GM12864 (cell line): ENCODE results near the gene POMT1.
"Not testable (repeated sequence)": the region's sequence is repeated elsewhere in the genome, so short reads cannot be mapped to it uniquely, and the experiment has no call there.

Source experiments
- DNase-seq: peaks from one replicate; pipeline ENCODE4 v3.0.0-alpha.2; 2011; ENCODE audit warnings: low read depth
- H3K4me3 ChIP-seq: 2 replicates; pipeline ENCODE4 v1.5.1; 2011; ENCODE audit warnings: mild to moderate bottlenecking, low read depth, low read length, control low read depth
- TF ChIP-seq, protein P1 (sequence below): IDR thresholded peaks from 2 replicates; pipeline ENCODE4 v1.5.1; 2011; ENCODE audit warnings: low read depth, mild to moderate bottlenecking, moderate library complexity, low read length, control low read depth, inconsistent platforms; ENCODE audit errors: missing control alignments

POMT1 gene

DNA sequence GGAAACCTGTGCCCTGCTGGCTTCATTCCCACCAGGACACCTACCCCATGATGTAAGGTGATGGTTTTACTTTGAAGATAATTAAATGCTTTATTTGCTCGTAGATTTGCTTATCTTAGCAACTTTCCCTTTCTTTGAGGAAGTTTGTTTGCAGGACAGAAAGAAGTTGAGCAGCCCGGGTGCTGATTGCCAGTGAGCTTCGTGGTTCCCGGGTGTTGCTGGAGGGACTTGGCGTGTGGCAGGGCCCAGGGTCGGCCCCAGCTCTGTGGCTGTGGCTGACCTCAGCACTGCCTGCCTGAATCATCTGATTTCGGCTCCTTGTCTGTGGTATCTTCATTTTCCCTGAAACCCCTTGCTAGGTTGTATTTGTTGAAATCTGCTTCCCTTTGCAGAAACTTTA, 8.7 kb downstream of the POMT1 start:
- DNase-seq = no peak
- TF ChIP-seq, protein P1, sequence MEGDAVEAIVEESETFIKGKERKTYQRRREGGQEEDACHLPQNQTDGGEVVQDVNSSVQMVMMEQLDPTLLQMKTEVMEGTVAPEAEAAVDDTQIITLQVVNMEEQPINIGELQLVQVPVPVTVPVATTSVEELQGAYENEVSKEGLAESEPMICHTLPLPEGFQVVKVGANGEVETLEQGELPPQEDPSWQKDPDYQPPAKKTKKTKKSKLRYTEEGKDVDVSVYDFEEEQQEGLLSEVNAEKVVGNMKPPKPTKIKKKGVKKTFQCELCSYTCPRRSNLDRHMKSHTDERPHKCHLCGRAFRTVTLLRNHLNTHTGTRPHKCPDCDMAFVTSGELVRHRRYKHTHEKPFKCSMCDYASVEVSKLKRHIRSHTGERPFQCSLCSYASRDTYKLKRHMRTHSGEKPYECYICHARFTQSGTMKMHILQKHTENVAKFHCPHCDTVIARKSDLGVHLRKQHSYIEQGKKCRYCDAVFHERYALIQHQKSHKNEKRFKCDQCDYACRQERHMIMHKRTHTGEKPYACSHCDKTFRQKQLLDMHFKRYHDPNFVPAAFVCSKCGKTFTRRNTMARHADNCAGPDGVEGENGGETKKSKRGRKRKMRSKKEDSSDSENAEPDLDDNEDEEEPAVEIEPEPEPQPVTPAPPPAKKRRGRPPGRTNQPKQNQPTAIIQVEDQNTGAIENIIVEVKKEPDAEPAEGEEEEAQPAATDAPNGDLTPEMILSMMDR = no peak
- no peak overlapping the region for H3K4me3 ChIP-seq

GRCh38 chr9:131511880-131512279, 9.2 kb downstream of the POMT1 start:
- no peak overlapping the region for H3K4me3 ChIP-seq
- DNase-seq = no peak
- TF ChIP-seq, protein P1 = no peak

DNA sequence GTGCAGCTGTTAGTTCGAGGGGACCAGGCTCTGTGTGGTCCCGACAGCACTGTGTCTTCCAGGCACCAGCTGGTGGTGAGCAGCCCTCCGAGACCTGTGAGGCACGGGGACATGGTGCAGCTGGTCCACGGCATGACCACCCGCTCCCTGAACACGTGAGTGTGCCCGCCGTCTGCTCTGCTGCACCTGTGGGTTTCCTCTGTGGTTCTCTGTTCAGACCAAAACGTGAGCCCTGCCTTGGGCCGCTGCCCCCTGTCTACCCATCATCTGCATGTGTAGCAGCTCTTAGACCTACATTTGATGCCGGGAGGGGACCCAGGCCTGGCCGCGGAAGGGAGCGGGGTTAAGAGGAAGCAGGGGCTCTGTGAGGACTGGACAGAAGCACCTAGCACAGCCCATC, 10.5 kb downstream of the POMT1 start:
- no peak for DNase-seq
- TF ChIP-seq, protein P1 = no peak
- no peak overlapping the region for H3K4me3 ChIP-seq

- DNase-seq, H3K4me3 ChIP-seq: not testable (repeated sequence)
These were observed 12.9 kb downstream of the POMT1 start for GRCh38 chr9:131515559-131516031.

DNA sequence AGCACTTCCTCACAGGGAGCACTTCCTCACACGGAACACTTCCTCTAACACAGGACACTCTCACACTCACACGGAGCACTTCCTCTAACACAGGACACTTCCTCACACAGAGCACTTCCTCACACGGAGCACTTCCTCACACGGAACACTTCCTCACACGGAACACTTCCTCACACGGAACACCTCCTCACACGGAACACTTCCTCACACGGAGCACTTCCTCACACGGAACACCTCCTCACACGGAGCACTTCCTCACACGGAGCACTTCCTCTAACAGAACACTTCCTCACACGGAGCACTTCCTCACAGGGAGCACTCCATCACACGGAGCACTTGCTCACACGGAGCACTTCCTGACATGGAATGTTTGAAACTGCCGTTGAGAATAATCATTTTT, 13.4 kb downstream of the POMT1 start:
- DNase-seq = no peak
- TF ChIP-seq, protein P1 = no peak
- H3K4me3 ChIP-seq = no peak overlapping the region

- no peak overlapping the region for H3K4me3 ChIP-seq
- TF ChIP-seq, protein P1 = no peak
- no peak for DNase-seq
These were observed 14.2 kb downstream of the POMT1 start for GRCh38 chr9:131516930-131517329.

- no peak for DNase-seq
- H3K4me3 ChIP-seq = no peak overlapping the region
- TF ChIP-seq, protein P1 = no peak
These were observed 15.1 kb downstream of the POMT1 start for GRCh38 chr9:131517761-131518190.
